Measurements from ENCODE around the gene CAMK2B. TPM values are rescaled to one million over a fixed set of nuclear protein-coding genes. Genes with fewer than 3 reads are reported as not detected.

Gene CAMK2B
- polyA plus RNA-seq, 3 donors, result 0.13 TPM; not detected in 2

DNA sequence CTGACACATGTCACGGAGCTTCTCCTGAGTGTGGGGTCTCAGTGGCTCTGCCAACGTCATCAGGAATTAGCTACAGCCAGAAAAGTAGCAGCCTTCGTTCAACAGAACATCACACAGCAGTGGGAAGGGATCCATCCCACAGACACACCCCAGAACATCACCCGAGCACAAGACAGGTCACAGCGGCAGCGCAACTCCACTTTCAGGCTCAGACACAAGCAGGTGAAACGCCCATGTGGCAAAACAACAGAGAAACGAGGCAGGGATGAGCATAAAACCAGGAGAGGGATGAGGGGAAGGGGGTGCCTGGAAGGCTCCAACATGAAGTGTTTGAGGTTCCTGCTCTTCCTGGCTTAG is 44.8 kb downstream of the CAMK2B start:
- no peaks in the 10 kb centered on the region for H3K79me2 ChIP-seq (ENCODE audit: insufficient read depth, low read length)
- H4K20me1 ChIP-seq (ENCODE audit: insufficient read depth, low read length), result no peaks in the 10 kb centered on the region
- H3K36me3 Mint-ChIP-seq, result no peaks in the 10 kb centered on the region
- H3K4me3 Mint-ChIP-seq, result no peak overlapping the region
- H3K9me3 ChIP-seq (replicated peaks in 1 of 2; ENCODE audit: control insufficient read depth in 1 of 2, insufficient read depth in 1 of 2, low read length in 2 of 2), result no peaks in the 10 kb centered on the region
- no peak overlapping the region for H3K9ac ChIP-seq (ENCODE audit: insufficient read depth, low read length, poor library complexity, severe bottlenecking)
- H3K27me3 ChIP-seq (ENCODE audit: control insufficient read depth in 2 of 2, insufficient read depth in 2 of 2, low read length in 2 of 2), result no peaks in the 10 kb centered on the region
- intact Hi-C loops (cut with micrococcal nuclease), result no loop called here
- H3K9me3 Mint-ChIP-seq, result peaks cover 0 to 5% (median 0%) of the 10 kb centered on the region in 7 donors
- H3K4me3 ChIP-seq (replicated peaks in 1 of 3; ENCODE audit: low read depth in 2 of 3, low read length in 3 of 3), result no peak overlapping the region
- TF ChIP-seq, protein P1, sequence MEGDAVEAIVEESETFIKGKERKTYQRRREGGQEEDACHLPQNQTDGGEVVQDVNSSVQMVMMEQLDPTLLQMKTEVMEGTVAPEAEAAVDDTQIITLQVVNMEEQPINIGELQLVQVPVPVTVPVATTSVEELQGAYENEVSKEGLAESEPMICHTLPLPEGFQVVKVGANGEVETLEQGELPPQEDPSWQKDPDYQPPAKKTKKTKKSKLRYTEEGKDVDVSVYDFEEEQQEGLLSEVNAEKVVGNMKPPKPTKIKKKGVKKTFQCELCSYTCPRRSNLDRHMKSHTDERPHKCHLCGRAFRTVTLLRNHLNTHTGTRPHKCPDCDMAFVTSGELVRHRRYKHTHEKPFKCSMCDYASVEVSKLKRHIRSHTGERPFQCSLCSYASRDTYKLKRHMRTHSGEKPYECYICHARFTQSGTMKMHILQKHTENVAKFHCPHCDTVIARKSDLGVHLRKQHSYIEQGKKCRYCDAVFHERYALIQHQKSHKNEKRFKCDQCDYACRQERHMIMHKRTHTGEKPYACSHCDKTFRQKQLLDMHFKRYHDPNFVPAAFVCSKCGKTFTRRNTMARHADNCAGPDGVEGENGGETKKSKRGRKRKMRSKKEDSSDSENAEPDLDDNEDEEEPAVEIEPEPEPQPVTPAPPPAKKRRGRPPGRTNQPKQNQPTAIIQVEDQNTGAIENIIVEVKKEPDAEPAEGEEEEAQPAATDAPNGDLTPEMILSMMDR (IDR thresholded peaks at IDR 0.05), result no peak
- no peaks in the 10 kb centered on the region for H3K36me3 ChIP-seq (replicated peaks in 1 of 2; ENCODE audit: control insufficient read depth in 1 of 2, insufficient read depth in 2 of 2, low read length in 2 of 2)
- H3K27ac ChIP-seq (ENCODE audit: low read depth in 1 of 2, low read length in 2 of 2), result no peak overlapping the region
- H2AFZ ChIP-seq (ENCODE audit: insufficient read depth, low read depth, low read length, poor library complexity, severe bottlenecking), result no peak overlapping the region
- 81% methylated on average over 7 of the region's 8 CpGs for WGBS (ENCODE audit: insufficient coverage)
- no peaks in the 10 kb centered on the region for H3K4me1 ChIP-seq (ENCODE audit: control insufficient read depth in 1 of 2, insufficient read depth in 2 of 2, low read length in 2 of 2)
- no peak overlapping the region for H3K4me2 ChIP-seq (replicated peaks; ENCODE audit: extremely low read depth, low read length, poor library complexity, severe bottlenecking)
- peak overlapping the region in 1 of 7 donors; percentile 46 for H3K27ac Mint-ChIP-seq
- H3K4me1 Mint-ChIP-seq, result no peaks in the 10 kb centered on the region
- no peak for DNase-seq
- peaks cover 0 to 5% (median 1%) of the 10 kb centered on the region in 3 donors for H3K27me3 Mint-ChIP-seq (ENCODE audit: low read depth in 3 of 3)

DNA sequence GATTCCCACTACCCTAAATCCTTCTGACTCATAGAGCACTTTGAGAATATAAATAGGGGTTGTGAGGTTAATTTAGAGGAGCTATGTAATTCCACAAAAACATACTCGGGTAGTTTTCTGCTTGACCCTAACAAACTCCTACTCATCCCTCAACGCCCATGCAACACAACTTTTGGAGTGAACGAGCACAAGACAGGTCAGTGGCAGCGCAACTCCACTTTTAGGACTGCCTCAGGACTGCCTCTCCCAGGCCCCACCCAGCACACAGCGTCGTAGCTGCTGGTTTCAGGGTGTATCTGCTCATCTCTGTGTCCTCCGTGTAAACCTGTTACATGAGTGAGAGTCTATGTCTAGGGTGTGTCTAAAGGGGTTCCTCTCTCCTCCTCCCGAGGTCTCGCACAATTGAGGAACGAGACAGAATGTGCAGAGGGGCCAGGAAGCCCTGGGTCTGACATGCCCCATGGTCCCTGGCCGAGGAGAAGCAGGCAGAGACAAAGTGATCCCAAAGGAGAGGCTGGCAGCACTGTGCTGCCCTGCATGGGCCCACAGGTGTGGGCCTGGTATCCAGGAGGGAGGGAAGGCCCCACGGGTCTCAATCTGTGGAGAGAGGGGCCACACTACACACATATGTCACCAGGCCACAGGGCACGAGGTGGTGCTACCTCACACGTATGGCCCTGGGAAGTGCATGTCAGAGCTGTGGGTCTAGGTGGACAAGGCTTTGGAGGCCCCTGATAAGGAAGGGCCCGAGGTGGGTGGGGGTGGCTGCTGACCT is 45.5 kb downstream of the CAMK2B start:
- H3K4me1 ChIP-seq (ENCODE audit: control insufficient read depth in 1 of 2, insufficient read depth in 2 of 2, low read length in 2 of 2), result no peaks in the 10 kb centered on the region
- no peak overlapping the region for H3K27ac Mint-ChIP-seq
- H3K4me1 Mint-ChIP-seq, result no peaks in the 10 kb centered on the region
- H3K79me2 ChIP-seq (ENCODE audit: insufficient read depth, low read length), result no peaks in the 10 kb centered on the region
- H3K9me3 Mint-ChIP-seq, result peaks cover 0 to 3% (median 0%) of the 10 kb centered on the region in 7 donors
- H3K36me3 ChIP-seq (replicated peaks in 1 of 2; ENCODE audit: control insufficient read depth in 1 of 2, insufficient read depth in 2 of 2, low read length in 2 of 2), result no peaks in the 10 kb centered on the region
- no peak overlapping the region for H3K4me3 Mint-ChIP-seq
- TF ChIP-seq, protein P1 (IDR thresholded peaks at IDR 0.05), result no peak
- no peaks in the 10 kb centered on the region for H3K27me3 ChIP-seq (ENCODE audit: control insufficient read depth in 2 of 2, insufficient read depth in 2 of 2, low read length in 2 of 2)
- no peaks in the 10 kb centered on the region for H4K20me1 ChIP-seq (ENCODE audit: insufficient read depth, low read length)
- no peaks in the 10 kb centered on the region for H3K36me3 Mint-ChIP-seq
- intact Hi-C loops (cut with micrococcal nuclease), result no loop called here
- 75% methylated on average over 5 of the region's 15 CpGs for WGBS (ENCODE audit: insufficient coverage)
- H3K4me3 ChIP-seq (replicated peaks in 1 of 3; ENCODE audit: low read depth in 2 of 3, low read length in 3 of 3), result no peak overlapping the region
- no peak overlapping the region for H3K4me2 ChIP-seq (replicated peaks; ENCODE audit: extremely low read depth, low read length, poor library complexity, severe bottlenecking)
- no peak for DNase-seq
- H2AFZ ChIP-seq (ENCODE audit: insufficient read depth, low read depth, low read length, poor library complexity, severe bottlenecking), result no peak overlapping the region
- no peaks in the 10 kb centered on the region for H3K9me3 ChIP-seq (replicated peaks in 1 of 2; ENCODE audit: control insufficient read depth in 1 of 2, insufficient read depth in 1 of 2, low read length in 2 of 2)
- H3K27me3 Mint-ChIP-seq (ENCODE audit: low read depth in 3 of 3), result peaks cover 0 to 5% (median 1%) of the 10 kb centered on the region in 3 donors
- H3K9ac ChIP-seq (ENCODE audit: insufficient read depth, low read length, poor library complexity, severe bottlenecking), result no peak overlapping the region
- H3K27ac ChIP-seq (ENCODE audit: low read depth in 1 of 2, low read length in 2 of 2), result no peak overlapping the region

Measured in CD14-positive monocyte (primary cell).